Measurements from ENCODE around the gene GLIS1.

GLIS1 gene

DNA sequence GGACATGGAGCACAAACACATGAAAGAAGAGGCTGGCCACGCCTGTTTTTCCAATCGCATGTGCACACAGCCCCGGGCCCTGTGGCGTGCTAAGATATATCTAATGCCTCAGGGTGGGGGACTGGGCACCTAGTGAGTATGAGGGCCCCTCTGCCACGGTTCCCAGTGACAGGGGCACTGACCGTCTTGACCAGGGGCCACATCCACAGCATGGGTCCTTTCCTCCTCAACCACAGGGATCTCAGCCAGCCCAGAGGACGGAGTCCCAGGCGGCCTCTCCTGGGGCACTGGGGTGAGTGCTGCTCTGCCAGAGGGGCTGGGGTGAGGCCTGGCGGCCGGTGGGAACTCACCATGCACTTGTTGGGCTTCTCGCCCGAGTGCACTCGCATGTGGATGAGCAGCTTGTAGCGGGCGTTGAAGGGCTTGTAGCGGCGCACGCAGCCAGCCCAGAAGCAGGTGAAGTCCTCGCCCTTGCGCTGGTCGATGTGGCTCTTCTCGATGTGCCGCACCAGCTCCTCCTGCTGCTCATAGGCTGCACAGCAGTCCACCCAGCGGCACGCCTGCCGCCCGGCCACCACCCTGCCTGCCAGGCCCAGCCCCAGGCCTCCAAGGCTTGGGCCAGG, 145.1 kb downstream of the GLIS1 start:
- no peak for DNase-seq (ENCODE audit: low read depth)

DNA sequence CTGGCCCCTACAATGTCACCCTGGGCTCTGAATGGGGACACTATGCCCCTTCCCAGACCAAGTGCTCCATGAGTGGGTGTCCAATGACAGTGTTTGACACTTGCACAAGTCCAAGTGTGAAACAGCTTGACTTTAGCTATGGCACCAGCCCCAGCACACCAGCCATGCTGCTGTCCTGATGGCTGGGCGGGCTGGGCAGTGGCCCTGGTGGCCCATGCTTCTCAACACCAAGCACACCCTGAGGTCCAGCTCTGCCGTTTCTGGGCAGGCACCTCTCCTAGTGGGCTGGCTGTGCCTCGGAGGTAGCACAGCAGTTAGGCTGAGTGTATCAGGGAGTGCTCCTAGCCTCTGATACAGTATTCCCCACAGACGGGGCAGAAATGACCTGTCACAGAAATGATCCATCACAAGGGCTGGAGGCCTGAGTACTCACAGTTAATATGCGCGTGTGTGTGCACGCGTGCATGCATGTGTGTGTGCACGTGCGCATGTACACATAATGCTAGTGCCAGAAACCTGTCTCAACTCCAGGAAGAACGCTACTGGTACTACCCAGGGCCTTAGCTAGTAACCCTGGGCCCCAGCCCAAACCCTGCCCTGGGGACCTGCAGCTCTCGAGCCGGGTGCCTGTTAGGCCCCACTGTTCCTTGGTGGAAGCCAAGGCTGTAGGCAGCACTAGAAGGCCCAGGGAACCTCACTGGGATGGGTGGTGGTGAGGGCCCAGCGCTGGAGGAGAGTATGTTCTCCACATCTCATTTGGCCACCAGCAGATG, 145.8 kb downstream of the GLIS1 start:
- no peak for DNase-seq (ENCODE audit: low read depth)

DNA sequence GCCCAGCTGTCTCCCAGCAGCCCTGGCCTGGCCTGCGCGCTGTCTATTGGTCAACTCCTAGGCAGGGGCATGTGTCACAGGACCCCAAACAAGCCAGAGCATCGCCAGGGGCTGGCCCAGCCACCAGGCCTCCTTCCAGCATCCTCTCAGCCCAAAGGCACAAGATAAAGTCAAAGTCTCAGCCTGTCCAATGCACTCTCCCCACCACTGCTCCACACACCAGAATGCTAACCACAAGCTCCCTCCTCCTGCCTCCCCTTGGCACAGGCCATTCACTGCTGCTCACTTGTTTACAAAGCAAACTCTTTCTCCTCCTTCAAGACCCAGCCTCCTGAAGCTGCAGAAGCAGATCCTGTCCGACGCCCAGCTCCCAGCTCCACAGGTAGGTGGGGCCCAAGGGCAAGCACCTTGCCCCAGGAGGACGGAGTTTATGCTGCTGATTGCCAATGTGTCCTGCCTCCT, 146.4 kb downstream of the GLIS1 start:
- peak; percentile 55 for DNase-seq (ENCODE audit: low read depth)

DNA sequence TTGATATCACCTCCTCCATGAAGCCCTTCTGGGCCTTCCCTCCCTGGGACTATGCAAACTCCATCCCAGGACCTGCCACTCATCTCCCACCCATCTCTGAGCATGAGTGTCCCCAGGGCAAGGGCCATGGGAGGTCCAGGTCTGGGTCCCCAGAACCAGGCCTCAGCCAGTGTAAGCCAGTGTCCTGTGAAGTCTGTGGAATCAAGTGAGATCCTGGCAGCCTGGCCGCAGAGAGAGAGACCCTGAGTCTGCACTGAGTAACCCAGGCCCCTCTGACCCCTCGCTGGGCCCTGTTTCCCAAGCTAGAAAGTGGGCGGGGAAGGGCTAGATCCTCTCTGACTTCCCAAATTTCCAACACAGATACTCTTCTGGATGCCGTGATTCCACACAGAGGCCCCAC, 147.0 kb downstream of the GLIS1 start:
- no peak for DNase-seq (ENCODE audit: low read depth)

DNA sequence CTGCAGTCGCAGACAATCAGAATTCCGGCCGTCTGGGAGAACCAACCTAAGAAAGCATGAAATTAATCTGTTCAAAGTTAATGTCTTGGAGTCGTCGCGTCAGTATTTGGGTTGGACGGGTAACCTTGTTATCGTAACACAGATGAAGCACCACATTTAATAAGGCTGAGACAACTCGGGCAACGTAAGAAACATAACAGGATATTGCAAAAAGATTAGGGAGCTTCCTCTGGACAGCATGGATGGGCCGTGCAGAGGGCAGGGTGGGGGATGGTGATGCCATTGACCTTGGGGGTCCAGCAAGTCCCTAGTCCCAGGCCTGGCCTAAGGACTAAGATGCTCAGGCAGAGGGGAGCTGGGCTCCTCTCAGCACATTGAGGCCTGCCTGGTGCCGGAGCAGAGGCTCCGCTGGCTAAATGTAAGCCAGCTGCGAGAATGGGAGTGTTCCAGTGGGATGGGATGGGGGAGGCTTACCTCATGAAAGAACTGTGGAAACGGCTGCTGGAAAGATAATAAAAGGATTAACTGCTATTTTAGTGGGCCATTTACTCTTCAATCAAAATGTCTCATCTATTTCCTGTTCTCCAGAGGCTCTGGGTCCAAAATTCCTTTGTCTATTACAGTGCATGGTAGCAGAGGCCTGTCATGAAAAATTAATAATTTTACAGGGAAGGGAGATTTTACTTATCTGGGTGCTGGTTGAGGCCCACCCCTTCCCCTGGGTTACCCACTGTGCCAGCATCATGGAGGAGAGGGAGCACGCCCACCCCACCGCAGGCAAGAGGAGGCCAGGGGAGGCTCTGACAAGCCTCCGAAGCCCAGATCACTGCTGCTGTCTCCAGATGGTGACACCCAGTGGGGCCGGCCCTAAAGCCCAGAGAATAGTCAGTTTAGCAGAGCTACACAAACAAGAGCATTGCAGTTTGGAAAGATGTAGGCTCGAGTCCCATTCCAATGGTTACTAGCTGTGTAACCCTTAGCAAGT, 148.1 kb downstream of the GLIS1 start:
- DNase-seq (ENCODE audit: low read depth): peak; percentile 57

DNA sequence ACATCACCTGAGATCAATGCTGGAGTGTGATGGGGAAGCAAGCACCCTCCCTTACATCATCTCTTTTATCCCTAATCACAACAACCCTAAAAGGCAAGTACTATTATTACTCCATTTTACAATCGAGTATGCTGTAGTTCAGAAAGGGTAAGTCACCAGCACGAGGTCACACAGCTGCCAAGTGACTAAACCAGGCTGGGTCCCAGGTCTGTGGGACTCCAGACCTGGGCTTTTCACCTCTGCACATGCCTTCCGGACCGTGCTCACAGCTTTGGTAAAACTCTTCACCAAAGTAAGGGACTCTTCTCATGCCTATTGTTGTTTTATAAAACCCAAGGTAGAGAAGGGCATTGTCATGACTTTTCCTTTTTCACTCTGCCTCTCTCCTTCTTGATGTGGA, 148.9 kb downstream of the GLIS1 start:
- DNase-seq (ENCODE audit: low read depth): no peak

DNA sequence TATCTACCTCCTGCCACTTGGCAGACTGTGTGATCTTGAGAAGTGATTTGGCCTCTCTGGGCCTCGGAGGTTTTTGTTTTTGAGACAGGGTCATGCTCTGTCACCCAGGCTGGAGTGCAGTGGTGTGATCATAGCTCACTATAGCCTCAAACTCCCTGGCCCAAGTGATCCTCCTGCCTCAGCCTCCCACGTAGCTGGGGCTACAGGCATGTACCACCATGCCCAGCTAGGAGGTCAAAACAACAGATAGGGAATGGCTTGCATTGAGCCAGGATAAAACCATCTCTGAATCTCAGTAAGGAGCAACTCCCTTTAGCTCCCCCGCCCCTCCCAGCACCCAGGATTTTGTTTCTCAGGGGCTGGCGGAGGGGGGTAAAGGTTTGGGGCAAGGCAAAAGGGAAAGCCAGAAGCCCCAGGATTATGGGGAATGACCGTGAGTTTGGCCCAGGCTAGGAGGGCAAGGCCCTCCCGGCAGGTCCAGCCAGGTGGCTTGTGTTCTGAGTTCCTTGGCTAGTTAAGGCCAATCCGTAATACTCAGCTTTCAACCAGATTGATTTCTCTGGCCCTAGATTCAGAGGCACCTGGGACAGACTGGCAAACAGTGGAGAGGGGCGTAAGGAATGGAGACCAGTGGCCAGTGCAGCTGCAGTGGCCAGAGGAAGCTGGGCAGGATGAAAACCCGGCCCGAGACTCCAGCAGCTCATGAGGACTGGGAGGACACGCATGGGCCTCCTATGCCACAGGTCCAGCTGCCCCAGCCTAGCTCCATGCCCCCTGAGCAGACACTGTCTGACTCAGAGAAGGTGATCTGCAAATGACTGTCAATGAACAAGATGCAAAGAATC, 149.7 kb downstream of the GLIS1 start:
- no peak for DNase-seq (ENCODE audit: low read depth)

DNA sequence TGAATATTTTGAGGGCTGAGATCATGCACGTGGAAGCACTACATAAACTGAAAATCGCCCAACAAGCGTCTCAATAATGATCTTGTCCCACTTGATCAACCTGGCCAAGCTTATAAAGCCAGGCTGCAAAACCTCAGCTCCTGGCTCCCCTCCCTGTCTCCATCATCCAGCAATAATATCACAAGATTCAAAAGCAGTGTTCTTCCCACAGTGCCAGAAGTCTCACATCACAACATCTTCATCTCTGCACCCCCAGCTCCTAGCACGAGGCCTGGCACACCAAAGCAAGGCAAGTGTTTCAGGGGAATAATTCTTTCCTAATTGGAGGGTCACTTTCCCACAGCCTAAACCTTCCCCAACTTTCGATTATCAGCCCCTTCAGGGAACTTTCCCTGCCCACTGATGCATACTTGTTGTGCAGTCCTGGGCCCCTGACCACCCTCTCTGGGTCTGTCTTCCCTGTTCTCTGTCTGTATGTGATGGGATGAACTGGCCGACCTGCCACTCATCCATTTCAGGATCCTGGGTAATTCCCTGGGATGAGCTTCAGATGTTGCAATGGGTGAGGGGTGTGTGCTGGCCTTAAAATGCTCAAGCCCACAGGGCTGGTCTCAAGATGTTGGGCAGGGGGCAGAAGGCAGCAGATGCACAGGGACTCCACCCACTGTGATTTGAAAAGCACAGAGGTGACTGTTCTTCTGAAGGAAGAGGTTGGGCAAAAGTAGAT, 150.7 kb downstream of the GLIS1 start:
- no peak for DNase-seq (ENCODE audit: low read depth)

DNA sequence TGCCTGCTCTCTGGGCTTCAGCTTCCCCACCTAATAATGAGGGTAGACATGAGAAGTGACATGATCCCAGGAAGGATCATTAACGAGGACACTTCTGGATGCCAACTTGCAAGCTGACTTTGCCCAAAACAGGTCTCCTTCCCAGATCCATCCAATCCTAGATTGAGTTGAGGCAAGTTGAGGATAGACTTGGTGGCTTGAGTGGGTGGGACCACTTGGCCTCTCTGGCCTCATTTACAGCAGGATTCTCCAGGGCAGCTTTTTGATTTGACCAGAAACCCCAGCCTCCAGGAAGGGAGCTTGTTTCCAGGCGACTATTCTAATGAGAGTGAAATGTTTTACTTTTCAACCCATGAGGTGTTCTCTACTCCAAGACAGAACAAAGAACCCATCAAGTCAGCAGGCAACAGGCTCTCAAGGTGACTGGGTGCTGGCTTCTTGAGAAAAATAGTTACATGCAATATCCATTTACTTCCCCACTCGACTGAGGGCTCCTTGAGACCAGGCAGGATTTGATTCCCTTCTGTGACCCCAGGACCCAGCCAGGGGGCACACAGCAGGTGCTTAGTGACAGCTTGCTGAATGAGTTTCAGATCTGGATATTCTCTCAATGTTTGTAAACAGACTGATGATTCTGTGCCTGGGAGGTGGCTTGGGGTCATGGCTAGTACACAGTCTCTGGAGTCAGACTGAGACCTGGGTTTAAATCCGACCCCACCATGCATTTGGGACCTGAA, 151.5 kb downstream of the GLIS1 start:
- DNase-seq (ENCODE audit: low read depth): no peak

DNA sequence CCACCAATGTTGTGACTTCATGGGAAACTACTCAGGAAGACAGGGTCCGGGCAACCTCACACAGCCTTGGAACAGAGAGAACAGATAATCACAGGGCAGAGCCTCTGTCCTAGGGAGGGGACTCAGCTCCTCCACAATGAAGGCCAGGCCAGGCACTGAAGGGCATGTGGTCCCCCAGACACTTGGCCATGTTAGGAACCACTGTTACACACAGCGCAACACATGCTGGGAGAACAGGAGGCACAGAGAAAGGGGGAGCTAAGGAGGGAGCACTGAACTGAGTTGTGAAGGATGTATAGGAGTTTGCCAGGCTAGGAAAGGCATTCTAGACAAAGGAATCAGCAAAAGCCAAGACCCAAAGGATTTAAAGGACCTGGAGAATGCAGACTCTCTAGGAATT, 152.2 kb downstream of the GLIS1 start:
- DNase-seq (ENCODE audit: low read depth): no peak

DNA sequence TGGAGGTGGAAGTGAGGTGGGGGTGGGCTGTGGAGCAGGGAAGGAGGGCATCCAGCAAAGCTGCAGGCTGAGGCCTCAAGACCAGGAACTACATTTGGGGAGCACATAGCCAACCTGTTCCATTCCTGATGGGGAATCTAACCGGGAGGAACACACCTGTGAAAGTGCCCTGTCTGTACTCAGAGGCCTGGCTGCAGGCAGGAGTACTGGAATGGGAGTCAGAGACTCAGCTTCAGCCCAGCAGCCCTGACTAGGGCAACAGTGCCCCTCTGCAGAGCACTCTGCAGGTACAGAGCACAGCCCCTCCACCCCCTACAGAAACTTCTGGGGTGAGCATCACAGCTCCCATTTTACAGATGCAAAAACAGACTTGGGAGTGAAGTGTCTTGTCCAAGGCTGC, 153.4 kb downstream of the GLIS1 start:
- no peak for DNase-seq (ENCODE audit: low read depth)

DNA sequence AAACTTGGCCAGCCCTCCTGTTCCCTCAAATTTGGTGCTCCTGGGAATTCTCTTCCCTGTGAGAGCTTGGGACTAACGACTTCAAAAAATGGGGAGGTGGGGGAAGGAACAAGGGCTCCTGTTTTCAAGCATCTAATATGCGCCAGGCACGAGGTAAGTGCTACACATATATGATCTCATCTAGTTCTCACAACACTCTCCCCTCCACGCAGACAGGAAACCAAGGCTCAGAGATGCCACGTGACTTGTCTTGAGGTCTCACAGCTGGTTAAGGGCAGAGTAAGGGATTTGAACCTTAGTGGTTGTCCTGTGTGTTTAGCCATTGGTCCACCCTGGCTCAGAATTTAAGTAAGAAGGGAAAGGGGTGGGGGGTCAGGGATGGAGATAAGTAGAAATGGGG, 153.8 kb downstream of the GLIS1 start:
- no peak for DNase-seq (ENCODE audit: low read depth)

DNA sequence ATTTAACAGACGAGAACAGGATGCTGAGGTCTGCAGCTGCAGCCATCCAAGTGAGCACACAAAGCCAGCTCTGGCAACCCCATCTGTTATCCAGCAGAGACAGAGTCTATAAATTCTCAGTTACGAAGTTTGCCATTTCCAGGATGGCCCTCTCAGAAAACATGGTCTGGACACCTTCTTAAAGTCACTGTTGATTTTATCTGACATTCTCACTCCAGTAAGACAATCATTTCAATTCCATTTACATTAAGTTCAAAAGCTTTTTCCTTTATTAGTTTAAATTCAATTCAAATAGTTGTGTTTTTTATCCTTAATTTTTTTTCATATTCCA, 154.2 kb downstream of the GLIS1 start:
- DNase-seq (ENCODE audit: low read depth): no peak

DNA sequence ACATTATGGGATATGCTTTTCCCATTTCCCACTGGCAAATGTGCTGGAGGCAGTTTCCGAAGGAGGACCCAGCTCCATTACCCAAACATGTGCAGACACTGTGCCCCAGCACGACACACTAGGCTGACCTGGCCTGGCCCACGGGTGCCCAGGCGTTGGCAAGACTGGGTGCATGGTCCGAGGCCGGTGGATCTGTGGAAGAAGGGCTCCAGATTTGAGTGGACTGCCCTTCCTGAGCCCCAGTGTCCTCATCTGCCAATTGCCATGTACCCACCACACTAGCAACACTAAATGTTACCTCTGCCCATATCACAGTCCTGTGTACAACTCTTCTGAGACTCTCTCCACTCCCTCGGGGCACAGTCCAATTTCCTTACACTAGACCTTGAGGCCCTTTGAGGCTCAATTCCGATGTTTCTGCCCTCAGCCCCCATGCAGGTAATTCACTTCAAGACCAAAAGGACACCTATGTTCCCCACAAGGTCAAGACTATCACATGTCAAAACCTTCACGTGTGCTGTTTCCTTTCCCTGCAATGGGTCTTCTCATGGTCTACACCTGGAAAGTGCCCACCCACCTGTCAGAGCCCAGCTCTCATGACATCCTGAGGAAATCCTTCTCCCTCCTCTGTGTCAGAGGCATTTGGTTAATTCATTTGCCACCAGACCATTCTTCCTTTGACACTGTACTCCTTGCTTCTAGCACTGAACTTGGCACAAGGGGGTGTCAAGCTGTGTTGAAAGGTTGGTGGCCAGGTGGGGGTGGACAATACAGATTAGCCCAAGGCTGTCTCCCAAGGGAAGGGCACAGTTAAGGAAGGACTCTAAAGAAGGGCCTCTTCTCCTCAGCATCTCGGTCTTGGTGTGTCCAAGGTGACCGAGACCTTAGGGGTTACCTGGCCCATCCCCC, 154.8 kb downstream of the GLIS1 start:
- no peak for DNase-seq (ENCODE audit: low read depth)

DNA sequence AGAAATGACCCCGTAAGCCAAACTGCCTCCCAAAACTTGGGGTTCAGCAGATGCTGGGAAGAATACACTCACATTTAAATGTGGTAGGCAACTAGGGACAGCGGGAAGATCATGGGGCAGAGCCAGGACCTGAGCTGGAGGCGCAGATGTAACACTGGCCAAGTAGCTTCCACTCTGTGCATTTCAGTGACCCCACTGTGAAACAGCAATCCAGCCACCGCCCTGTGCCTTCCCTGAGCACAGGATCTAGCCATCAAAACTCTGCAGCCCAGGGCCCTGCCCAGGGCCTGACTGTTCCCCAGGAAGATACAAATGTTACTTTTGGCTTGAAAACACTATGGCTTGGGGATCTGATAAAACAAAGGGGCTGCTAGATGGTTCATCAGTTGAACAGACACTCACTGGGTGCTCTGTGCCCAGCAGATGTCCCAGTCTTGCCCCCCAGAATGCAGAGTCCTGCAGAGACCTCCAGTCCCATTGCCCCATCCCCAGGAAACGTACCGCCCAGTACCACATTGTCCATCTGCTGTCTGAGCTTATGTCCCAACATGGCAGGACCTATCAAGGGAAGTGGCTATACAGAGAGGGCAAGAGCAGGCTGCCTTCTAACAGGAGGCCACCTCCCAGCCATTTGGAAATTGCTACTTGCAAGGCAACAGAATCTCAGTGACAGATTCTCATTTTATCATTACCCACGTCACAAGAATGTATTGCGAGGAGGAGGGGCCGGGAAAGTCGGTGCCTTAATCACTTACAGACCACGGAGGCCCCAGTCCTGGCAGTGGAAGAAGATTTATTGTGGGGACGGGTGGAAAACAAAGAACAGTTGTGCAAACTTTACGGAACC, 155.7 kb downstream of the GLIS1 start:
- DNase-seq (ENCODE audit: low read depth): peak; percentile 88

DNA sequence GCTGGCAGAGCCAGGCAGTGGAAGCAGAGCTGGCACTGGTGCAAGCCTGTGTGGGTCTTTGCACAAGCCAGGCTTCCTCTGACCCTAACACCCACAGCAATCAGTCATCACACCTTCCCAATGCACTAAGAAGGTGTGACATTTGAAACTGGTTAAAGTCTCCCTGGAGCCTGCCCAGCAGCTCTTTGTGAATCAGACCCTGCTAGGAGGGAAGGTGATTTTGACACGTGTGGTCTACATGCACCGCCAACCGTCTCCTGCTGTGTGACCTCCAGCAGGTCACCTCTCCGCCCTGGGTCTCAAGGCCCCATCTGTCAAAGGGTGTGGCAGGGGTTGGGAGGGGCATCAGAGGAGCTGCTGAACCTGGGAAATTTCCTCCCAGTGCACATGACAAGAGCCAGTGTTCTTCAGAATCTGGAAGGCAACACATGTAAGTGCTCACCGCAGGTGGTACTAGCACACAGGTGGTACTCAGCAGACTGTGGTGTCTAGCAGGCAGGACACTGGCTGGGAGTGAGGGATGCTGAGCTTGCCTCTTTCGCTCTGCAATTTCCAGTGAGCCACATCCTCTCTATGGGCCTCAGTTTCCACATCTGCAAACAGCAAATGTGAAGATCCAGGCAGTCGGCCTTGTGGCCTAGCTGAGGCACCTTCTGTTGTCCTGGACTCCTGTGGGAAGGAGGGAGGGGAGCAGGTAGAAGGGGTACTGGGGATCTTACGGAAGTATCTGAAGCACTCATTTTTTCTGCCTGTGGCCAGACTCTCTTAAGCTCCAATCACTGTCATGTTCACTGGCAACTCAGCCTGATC, 156.5 kb downstream of the GLIS1 start:
- DNase-seq (ENCODE audit: low read depth): no peak

DNA sequence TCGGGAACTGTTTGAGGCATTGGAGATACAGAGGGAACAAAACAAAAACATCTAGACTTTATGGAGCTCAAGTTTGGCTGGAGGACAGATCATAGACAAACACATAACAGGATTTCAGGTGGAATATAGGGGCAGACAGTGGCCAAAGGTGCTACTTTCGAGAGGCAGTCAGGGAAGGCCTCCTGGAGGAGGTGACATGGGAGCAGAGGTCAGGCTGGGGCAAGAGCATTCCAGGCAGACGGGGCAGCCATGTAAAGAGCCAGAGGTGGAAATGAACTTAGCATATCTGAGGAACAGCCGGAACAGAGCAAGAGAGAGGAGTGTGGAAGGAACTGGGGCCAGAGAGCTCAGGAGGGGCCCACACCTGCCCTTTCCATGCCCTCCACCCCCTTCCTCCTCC, 157.5 kb downstream of the GLIS1 start:
- DNase-seq (ENCODE audit: low read depth): no peak
